Tibial artery (tissue), 4 donors: ENCODE data around the gene CRTC1.

Experiments
- DNase-seq, 2 donors: peaks; one replicate each; pipeline ENCODE4 v3.0.0-alpha.2; 2019
- H3K27ac ChIP-seq, 2 donors: fragments of 200-600 bp; sonication (generic) in 1 of 2; 1 replicate in 1 of 2; 2 replicates in 1 of 2; pipeline ENCODE4 v1.5.1; 2018 to 2019; ENCODE audit warnings: mild to moderate bottlenecking in 1 of 2
- H3K27me3 ChIP-seq, 2 donors: fragments of 200-600 bp; sonication (generic) in 1 of 2; one replicate each; pipeline versions ENCODE4 v1.5.1 to v1.6.0; 2016 to 2019
- H3K36me3 ChIP-seq, 3 donors: fragments of 200-600 bp; sonication (generic) in 2 of 3; one replicate each; pipeline ENCODE4 v1.5.1; 2016 to 2019; ENCODE audit warnings: mild to moderate bottlenecking in 2 of 3
- H3K4me1 ChIP-seq, 4 donors: fragments of 200-600 bp; sonication (generic) in 2 of 4; 1 replicate in 3 of 4; 2 replicates in 1 of 4; pipeline ENCODE4 v1.5.1; 2016 to 2019
- H3K4me3 ChIP-seq, 2 donors: fragments of 200-600 bp; sonication (generic) in 1 of 2; 1 replicate in 1 of 2; 2 replicates in 1 of 2; pipeline ENCODE4 v1.5.1; 2018 to 2019; ENCODE audit warnings: mild to moderate bottlenecking in 2 of 2
- H3K9me3 ChIP-seq, 3 donors: fragments of 200-600 bp; sonication (generic) in 1 of 3; one replicate each; pipeline ENCODE4 v1.5.1; 2016 to 2019
- intact Hi-C: fragments of 100-400 bp; cut with DNase I; formaldehyde crosslinking; loops from one replicate; pipeline ENCODE4 v1.15.0; 2023; ENCODE audit warnings: low total_unique reads
- TF ChIP-seq, protein P1 (sequence below), 2 experiments: fragments of 200-600 bp in 1 of 2; fragments of 450-650 bp in 1 of 2; IDR thresholded peaks; one replicate each; pipeline ENCODE4 v1.5.1; 2017 to 2019; ENCODE audit warnings: antibody characterized with exemption in 2 of 2, mild to moderate bottlenecking in 1 of 2, moderate library complexity in 1 of 2

CRTC1 gene

GRCh38 chr19:18788529-18789421, 105.3 kb downstream of the CRTC1 start:
- intact Hi-C loops: no loop called here
- no peak for DNase-seq
- TF ChIP-seq, protein P1, sequence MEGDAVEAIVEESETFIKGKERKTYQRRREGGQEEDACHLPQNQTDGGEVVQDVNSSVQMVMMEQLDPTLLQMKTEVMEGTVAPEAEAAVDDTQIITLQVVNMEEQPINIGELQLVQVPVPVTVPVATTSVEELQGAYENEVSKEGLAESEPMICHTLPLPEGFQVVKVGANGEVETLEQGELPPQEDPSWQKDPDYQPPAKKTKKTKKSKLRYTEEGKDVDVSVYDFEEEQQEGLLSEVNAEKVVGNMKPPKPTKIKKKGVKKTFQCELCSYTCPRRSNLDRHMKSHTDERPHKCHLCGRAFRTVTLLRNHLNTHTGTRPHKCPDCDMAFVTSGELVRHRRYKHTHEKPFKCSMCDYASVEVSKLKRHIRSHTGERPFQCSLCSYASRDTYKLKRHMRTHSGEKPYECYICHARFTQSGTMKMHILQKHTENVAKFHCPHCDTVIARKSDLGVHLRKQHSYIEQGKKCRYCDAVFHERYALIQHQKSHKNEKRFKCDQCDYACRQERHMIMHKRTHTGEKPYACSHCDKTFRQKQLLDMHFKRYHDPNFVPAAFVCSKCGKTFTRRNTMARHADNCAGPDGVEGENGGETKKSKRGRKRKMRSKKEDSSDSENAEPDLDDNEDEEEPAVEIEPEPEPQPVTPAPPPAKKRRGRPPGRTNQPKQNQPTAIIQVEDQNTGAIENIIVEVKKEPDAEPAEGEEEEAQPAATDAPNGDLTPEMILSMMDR (IDR thresholded peaks at IDR 0.05): no peak
- Histone ChIP-seq H3K27ac (peak overlapping the region; percentile 25 to 45), H3K4me1 (peaks cover 0 to 54% (median 41%) of the 10 kb centered on the region in 4 donors), H3K9me3 (no peaks in the 10 kb centered on the region), H3K27me3 (peaks cover 17 to 89% of the 10 kb centered on the region in 2 donors), H3K36me3 (no peaks in the 10 kb centered on the region), H3K4me3 (peak overlapping the region; percentile 38 to 42)

DNA sequence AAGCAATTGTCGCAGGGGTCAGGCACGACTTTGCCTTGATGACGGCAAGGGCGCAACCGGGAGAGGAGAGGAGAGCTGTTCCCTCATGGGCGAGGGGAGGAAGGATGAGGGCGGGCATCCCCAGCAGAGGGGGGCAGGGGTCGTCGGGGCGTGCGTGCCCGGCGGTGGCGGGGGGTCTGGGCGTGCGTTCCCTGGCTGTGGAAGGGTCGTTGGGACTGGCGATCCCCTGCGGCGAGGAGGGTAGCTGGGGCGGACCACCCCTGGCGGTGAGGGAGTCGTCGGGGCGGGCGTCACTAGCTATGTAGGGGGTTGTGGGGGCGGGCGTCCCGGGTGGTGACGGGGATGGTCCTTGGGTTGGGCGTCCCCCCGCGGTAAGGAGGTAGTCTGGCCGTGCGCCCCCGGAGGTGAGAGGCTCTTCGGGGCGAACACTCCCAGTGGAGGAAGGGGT, 106.0 kb downstream of the CRTC1 start:
- no peaks in the 10 kb centered on the region for H3K36me3 ChIP-seq
- peak overlapping the region; percentile 9 to 45 for H3K27ac ChIP-seq
- DNase-seq: no peak
- H3K4me1 ChIP-seq: peaks cover 0 to 54% (median 41%) of the 10 kb centered on the region in 4 donors
- H3K9me3 ChIP-seq: no peaks in the 10 kb centered on the region
- peaks cover 17 to 84% of the 10 kb centered on the region in 2 donors for H3K27me3 ChIP-seq
- TF ChIP-seq, protein P1 (IDR thresholded peaks at IDR 0.05): no peak
- intact Hi-C loops: no loop called here
- H3K4me3 ChIP-seq: peak overlapping the region; percentile 38 to 42

- intact Hi-C loops: no loop called here
- peak; percentile 81 to 88 for DNase-seq
- peak overlapping the region; percentile 9 to 45 for H3K27ac ChIP-seq
- H3K9me3 ChIP-seq: no peaks in the 10 kb centered on the region
- peaks cover 0 to 51% (median 40%) of the 10 kb centered on the region in 4 donors for H3K4me1 ChIP-seq
- TF ChIP-seq, protein P1 (IDR thresholded peaks at IDR 0.05): no peak
- H3K27me3 ChIP-seq: peaks cover 17 to 83% of the 10 kb centered on the region in 2 donors
- no peaks in the 10 kb centered on the region for H3K36me3 ChIP-seq
- peak overlapping the region; percentile 38 to 42 for H3K4me3 ChIP-seq
Measured at GRCh38 chr19:18789883-18790565, 106.5 kb downstream of the CRTC1 start.

DNA sequence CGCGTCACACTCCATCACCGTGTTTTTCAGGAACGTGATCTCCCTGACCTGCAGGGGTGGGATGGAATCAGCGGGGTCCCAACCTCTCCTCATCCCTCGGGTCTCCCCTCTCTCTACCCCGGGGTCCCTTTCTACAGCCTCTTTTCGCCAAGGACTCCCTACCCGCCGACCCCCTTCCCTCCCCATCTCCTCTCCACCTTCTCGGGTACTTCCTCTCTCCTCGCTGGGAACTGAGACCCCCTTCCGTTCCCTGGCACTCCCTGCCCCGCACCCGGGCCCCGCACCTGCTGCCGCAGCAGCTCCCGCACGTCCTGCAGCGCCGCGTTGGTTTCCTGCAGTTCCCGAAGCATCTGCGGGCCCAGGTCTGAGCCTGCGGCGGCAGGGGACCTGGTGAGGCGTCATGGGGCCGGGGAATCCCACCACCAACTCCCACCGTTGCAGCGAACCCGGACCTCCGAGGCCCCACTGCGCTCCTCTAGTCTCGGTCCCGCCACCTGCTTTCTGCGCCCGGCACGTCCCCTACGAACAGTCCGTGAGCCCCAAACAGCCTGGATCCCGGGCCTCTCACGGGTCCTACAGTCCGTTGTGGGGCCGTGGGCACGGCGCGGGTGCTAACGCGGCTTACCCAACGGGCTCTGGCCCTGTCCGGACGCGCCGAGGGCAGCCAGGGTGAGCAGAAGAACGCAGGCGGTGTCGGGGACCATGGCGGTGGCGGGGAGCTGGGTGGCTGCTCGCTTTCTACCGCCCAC, 107.3 kb downstream of the CRTC1 start, which contains the start of gene COMP:
TSS of gene COMP (minus strand) at position 740 of the 749 bp plus-strand sequence. CDS start at position 704, 36 bp downstream.
- Histone ChIP-seq H3K36me3 (no peaks in the 10 kb centered on the region), H3K4me3 (peak within 1 kb of the TSS; percentile 38 to 42), H3K4me1 (peaks cover 0 to 49% (median 40%) of the 10 kb centered on the region in 4 donors), H3K9me3 (no peaks in the 10 kb centered on the region), H3K27me3 (peaks cover 17 to 81% of the 10 kb centered on the region in 2 donors), H3K27ac (peak within 1 kb of the TSS; percentile 9 to 45)
- TF ChIP-seq, protein P1 (IDR thresholded peaks at IDR 0.05): no peak
- DNase-seq: no peak
- intact Hi-C loops: no loop called here

DNA sequence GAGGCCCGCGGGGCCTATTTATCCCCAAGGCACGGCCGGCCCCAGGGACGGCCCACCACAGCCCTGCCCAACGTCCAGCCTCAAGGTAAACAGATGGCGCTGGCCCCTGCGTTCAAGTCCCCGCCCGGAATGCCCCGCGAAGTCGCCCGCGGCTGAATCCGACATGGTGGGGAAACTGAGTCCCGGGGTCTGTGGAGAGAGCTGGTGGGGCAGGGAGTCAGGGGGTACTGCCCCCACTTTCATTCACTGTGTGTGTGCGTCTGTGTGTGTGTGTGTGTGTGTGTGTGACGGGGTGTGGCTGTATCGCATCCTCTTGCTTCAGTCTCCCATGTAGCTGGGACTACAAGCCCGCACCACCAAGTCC, 107.8 kb downstream of the CRTC1 start:
- no peaks in the 10 kb centered on the region for H3K9me3 ChIP-seq
- intact Hi-C loops: no loop called here
- peaks cover 0 to 49% (median 40%) of the 10 kb centered on the region in 4 donors for H3K4me1 ChIP-seq
- TF ChIP-seq, protein P1 (IDR thresholded peaks at IDR 0.05): no peak
- peak overlapping the region; percentile 9 to 45 for H3K27ac ChIP-seq
- H3K4me3 ChIP-seq: peak overlapping the region; percentile 38 to 42
- H3K36me3 ChIP-seq: no peaks in the 10 kb centered on the region
- H3K27me3 ChIP-seq: peaks cover 17 to 81% of the 10 kb centered on the region in 2 donors
- no peak for DNase-seq
